ENCODE data around the gene AUP1. TPM values are rescaled to one million over a fixed set of nuclear protein-coding genes. Genes with fewer than 3 reads are reported as not detected.

The AUP1 gene
- total RNA-seq, 2 donors from 2014 or later, result 82.5 to 170 TPM

- ATAC-seq (no peak), DNase-seq (no peak)
- 43% methylated on average over 3 of the region's 3 CpGs for WGBS, 2 donors
- Histone ChIP-seq H3K4me3 (peak overlapping the region in 1 of 2 donors; percentile 35), H3K4me1 (peaks cover 27% of the 10 kb centered on the region), H3K27me3 (no peaks in the 10 kb centered on the region), H3K36me3 (replicated peaks in 1 of 2; ENCODE audit: insufficient read depth in 1 of 2, low read depth in 2 of 2) (no peaks in the 10 kb centered on the region), H3K9me3 (no peaks in the 10 kb centered on the region), H3K27ac (peak overlapping the region in 1 of 4 donors; percentile 83)
- TF ChIP-seq CTCF (IDR thresholded peaks at IDR 0.05) (no peak), POLR2A (IDR thresholded peaks at IDR 0.05) (no peak)
- intact Hi-C loops (cut with DNase I), result no loop called here
Measured at GRCh38 chr2:74481431-74481830, 48.1 kb downstream of the AUP1 start.

Other genes with a start within 250 kb of the AUP1 start
- gene SLC4A5, start 186.3 kb downstream of the AUP1 start, total RNA-seq, result 1 to 10 TPM; 2.3 to 8.3 TPM
- 10 to 100 TPM; 71.3 to 82.4 TPM for gene DCTN1, start 149.4 kb downstream of the AUP1 start, total RNA-seq
- 1 to 10 TPM in 1 of 2 donors, under 1 TPM in 1; 0.33 to 1.6 TPM for gene C2orf81, start 108.1 kb downstream of the AUP1 start, total RNA-seq
- gene WDR54, start 108.0 kb downstream of the AUP1 start, total RNA-seq, result 10 to 100 TPM in 1 of 2 donors, under 1 TPM in 1; 0.99 to 14.3 TPM
- gene RTKN, start 87.8 kb downstream of the AUP1 start, total RNA-seq, result 10 to 100 TPM; 36.1 to 80.8 TPM
- gene INO80B, start 74.6 kb downstream of the AUP1 start, total RNA-seq, result 10 to 100 TPM in 1 of 2 donors, 1 to 10 TPM in 1; 6.3 to 32.4 TPM
- 10 to 100 TPM; 35.3 to 56.3 TPM for gene WBP1, start 71.3 kb downstream of the AUP1 start, total RNA-seq
- gene MOGS, start 64.3 kb downstream of the AUP1 start, total RNA-seq, result 10 to 100 TPM; 43.6 to 65.9 TPM
- 10 to 100 TPM; 20.1 to 88.2 TPM for gene MRPL53, start 57.0 kb downstream of the AUP1 start, total RNA-seq
- gene CCDC142, start 46.7 kb downstream of the AUP1 start, total RNA-seq, result 10 to 100 TPM; 20.5 to 39.2 TPM
- gene TTC31, start 46.6 kb downstream of the AUP1 start, total RNA-seq, result 10 to 100 TPM; 26.5 to 28.3 TPM
- gene LBX2, start 30.1 kb downstream of the AUP1 start, total RNA-seq, result 1 to 10 TPM; 2.3 to 7.6 TPM
- 10 to 100 TPM; 16.5 to 22.3 TPM for gene PCGF1, start 22.0 kb downstream of the AUP1 start, total RNA-seq
- gene TLX2, start 15.3 kb downstream of the AUP1 start, total RNA-seq, result not detected
- gene DQX1, start 3.5 kb downstream of the AUP1 start, total RNA-seq, result 1 to 10 TPM in 1 of 2 donors, not detected in 1; 2.0 TPM
- gene HTRA2, start 227 bp upstream of the AUP1 start, total RNA-seq, result 10 to 100 TPM; 14.3 to 14.5 TPM
- 1 to 10 TPM in 1 of 2 donors, under 1 TPM in 1; 0.33 to 3.1 TPM for gene LOXL3, start 24.2 kb upstream of the AUP1 start, total RNA-seq
- 10 to 100 TPM in 1 of 2 donors, 1 to 10 TPM in 1; 9.2 to 15.3 TPM for gene DOK1, start 25.0 kb upstream of the AUP1 start, total RNA-seq
- not detected for gene M1AP, start 118.6 kb upstream of the AUP1 start, total RNA-seq
- 1 to 10 TPM; 3.1 to 4.6 TPM for gene SEMA4F, start 124.5 kb upstream of the AUP1 start, total RNA-seq

Measured in body of pancreas (tissue), 4 donors.